Measurements from ENCODE around the gene IL22.

- TF ChIP-seq ZNF317 (CRISPR knock-in tag; IDR thresholded peaks at IDR 0.05; ENCODE audit: borderline replicate concordance, low read depth): no peak
- no peak for TF ChIP-seq KAT7 (CRISPR knock-in tag; IDR thresholded peaks at IDR 0.05; ENCODE audit: borderline replicate concordance)
- TF ChIP-seq CTCF (IDR thresholded peaks at IDR 0.05): no peak
- no peak for TF ChIP-seq GTF2I (CRISPR knock-in tag; conservative IDR thresholded peaks at IDR 0.05)
- TF ChIP-seq ATF2 (CRISPR knock-in tag; IDR thresholded peaks at IDR 0.05; ENCODE audit: borderline replicate concordance, low read depth): no peak
- no peak for TF ChIP-seq FOXJ3 (CRISPR knock-in tag; IDR thresholded peaks at IDR 0.05; ENCODE audit: borderline replicate concordance)
- TF ChIP-seq IRF2 (CRISPR knock-in tag; IDR thresholded peaks at IDR 0.05; ENCODE audit: borderline replicate concordance, low read depth): no peak
Observed at GRCh38 chr12:68264857-68265256, 11.5 kb upstream of the IL22 start.
